ENCODE data around the gene CDC25C.

- TF ChIP-seq CTCF (conservative IDR thresholded peaks at IDR 0.05; ENCODE audit: low read length): no peak
- no peak for TF ChIP-seq EZH2phosphoT487 (IDR thresholded peaks at IDR 0.05; ENCODE audit: borderline replicate concordance)
Measured at GRCh38 chr5:138371454-138371853, 39.9 kb upstream of the CDC25C start.
